Myocyte (in vitro differentiated cells): Measurements from ENCODE around the gene CREBZF. TPM values are rescaled to one million over a fixed set of nuclear protein-coding genes. Genes with fewer than 3 reads are reported as not detected.

Source experiments
- DNase-seq: peaks from one replicate; pipeline ENCODE4 v3.0.0-alpha.2; 2012; ENCODE audit warnings: low read depth
- polyA plus RNA-seq: library from polyadenylated mRNA; unstranded; fragments of >200 nt; gene quantifications from one replicate; pipeline ENCODE4 v1.2.1, GENCODE V29; 2012; ENCODE audit warnings: missing spikeins
- total RNA-seq: library from RNA; depleted of rRNA; stranded (reverse); fragments of >200 nt; gene quantifications from 2 replicates; pipeline ENCODE4 v1.2.3, GENCODE V29; 2014

The CREBZF gene
- total RNA-seq: 29.7 and 34.4 TPM in 2 replicates
- 21.3 TPM for polyA plus RNA-seq

GRCh38 chr11:85664615-85665481 is at the start of gene CREBZF:
TSS of gene CREBZF (minus strand) at chr11:85665129. CDS start at chr11:85664875, 254 bp downstream.
- peak; percentile 97 for DNase-seq

- DNase-seq: no peak
Observed at GRCh38 chr11:85712953-85713352, 48.0 kb upstream of the CREBZF start.

- DNase-seq: no peak
Observed at GRCh38 chr11:85710917-85711316, 46.0 kb upstream of the CREBZF start.

- DNase-seq: no peak
Observed at GRCh38 chr11:85709941-85710702, 45.2 kb upstream of the CREBZF start.

GRCh38 chr11:85705800-85706199 is 40.9 kb upstream of the CREBZF start:
- DNase-seq: peak; percentile 47

GRCh38 chr11:85704967-85705366 is 40.0 kb upstream of the CREBZF start:
- DNase-seq: no peak

- DNase-seq: no peak
Observed at GRCh38 chr11:85699957-85700741, 35.2 kb upstream of the CREBZF start.

GRCh38 chr11:85698195-85698594 is 33.3 kb upstream of the CREBZF start:
- no peak for DNase-seq

- no peak for DNase-seq
Observed at GRCh38 chr11:85697747-85698146, 32.8 kb upstream of the CREBZF start.

- no peak for DNase-seq
Observed at GRCh38 chr11:85695546-85695945, 30.6 kb upstream of the CREBZF start.

- DNase-seq: peak; percentile 36
Observed at GRCh38 chr11:85694385-85694980, 29.6 kb upstream of the CREBZF start.

GRCh38 chr11:85685820-85686459 is 21.0 kb upstream of the CREBZF start, which contains the start of gene CCDC89:
TSS of gene CCDC89 (minus strand) at chr11:85686195. CDS start at chr11:85686130, 65 bp downstream.
- DNase-seq: peak; percentile 99

GRCh38 chr11:85685125-85685819 is 20.3 kb upstream of the CREBZF start:
- peak; percentile 73 for DNase-seq

GRCh38 chr11:85682330-85683305 is 17.7 kb upstream of the CREBZF start:
- peak; percentile 75 for DNase-seq

GRCh38 chr11:85680897-85681296 is 16.0 kb upstream of the CREBZF start:
- no peak for DNase-seq

GRCh38 chr11:85679576-85679975 is 14.6 kb upstream of the CREBZF start:
- DNase-seq: no peak

GRCh38 chr11:85673393-85673792 is 8.5 kb upstream of the CREBZF start:
- no peak for DNase-seq

- no peak for DNase-seq
Observed at GRCh38 chr11:85672105-85672902, 7.4 kb upstream of the CREBZF start.
